Coronary artery (tissue), 2 donors: Measurements from ENCODE around the gene ERMN.
"Not testable (repeated sequence)": the region's sequence is repeated elsewhere in the genome, so short reads cannot be mapped to it uniquely, and the experiment has no call there.

ENCODE experiments used
- DNase-seq: peaks from one replicate; pipeline ENCODE4 v3.0.0-alpha.2; 2017; ENCODE audit warnings: low spot score
- H3K27ac ChIP-seq, 2 donors: fragments of 200-600 bp; sonication (generic); one replicate each; pipeline ENCODE4 v1.5.1; 2016 to 2019
- H3K4me3 ChIP-seq: fragments of 200-600 bp; sonication (generic); 2 replicates; pipeline ENCODE4 v1.5.1; 2016; ENCODE audit warnings: mild to moderate bottlenecking, moderate library complexity
- TF ChIP-seq, protein P1 (sequence below): fragments of 200-600 bp; sonication (generic); IDR thresholded peaks from one replicate; pipeline ENCODE4 v1.5.1; 2019; ENCODE audit warnings: antibody characterized with exemption

Gene ERMN

DNA sequence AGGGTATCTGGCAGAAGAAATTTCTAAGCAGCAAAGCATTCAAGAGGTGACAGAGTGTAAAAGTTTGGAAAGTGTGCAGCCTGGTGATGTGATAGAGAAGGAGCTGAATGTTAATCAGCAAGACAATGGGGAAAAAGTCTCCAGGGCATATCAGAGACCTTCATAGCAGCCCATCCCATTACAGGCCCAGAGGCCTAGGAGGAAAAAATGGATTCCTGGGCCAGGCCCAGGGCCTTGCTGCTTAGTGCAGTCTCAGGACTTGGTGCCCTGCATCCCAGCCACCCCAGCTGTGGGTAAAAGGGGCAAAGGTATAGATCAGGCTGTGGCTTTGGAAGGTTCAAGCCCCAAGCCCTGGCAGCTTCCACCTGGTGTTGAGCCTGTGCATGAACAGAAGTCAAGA lies 35.9 kb upstream of the ERMN start:
- DNase-seq = no peak

DNA sequence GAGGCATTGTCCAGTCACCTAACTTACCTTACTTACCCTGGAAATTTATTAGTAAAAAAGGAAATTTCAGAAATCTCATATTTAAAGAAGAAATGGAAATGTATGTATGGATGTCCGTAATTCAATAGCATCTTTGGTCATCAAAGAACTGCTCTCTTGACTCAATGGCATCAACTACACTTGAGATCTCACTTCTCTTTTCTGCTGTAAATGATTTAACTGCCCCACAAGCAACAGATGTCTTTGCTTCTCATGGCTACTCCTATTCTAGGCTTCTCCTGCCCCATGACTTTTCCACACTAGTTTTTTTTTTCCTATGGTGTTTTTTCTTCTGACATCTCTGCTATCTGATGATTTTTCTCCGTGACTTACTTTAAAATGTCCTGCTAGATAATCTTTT lies 34.0 kb upstream of the ERMN start:
- TF ChIP-seq, protein P1, sequence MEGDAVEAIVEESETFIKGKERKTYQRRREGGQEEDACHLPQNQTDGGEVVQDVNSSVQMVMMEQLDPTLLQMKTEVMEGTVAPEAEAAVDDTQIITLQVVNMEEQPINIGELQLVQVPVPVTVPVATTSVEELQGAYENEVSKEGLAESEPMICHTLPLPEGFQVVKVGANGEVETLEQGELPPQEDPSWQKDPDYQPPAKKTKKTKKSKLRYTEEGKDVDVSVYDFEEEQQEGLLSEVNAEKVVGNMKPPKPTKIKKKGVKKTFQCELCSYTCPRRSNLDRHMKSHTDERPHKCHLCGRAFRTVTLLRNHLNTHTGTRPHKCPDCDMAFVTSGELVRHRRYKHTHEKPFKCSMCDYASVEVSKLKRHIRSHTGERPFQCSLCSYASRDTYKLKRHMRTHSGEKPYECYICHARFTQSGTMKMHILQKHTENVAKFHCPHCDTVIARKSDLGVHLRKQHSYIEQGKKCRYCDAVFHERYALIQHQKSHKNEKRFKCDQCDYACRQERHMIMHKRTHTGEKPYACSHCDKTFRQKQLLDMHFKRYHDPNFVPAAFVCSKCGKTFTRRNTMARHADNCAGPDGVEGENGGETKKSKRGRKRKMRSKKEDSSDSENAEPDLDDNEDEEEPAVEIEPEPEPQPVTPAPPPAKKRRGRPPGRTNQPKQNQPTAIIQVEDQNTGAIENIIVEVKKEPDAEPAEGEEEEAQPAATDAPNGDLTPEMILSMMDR = no peak
- Histone ChIP-seq H3K27ac (no peak overlapping the region), H3K4me3 (no peak overlapping the region)
- DNase-seq = no peak

More for the DNA sequence above, 35.9 kb upstream of the ERMN start:
- no peak overlapping the region for H3K4me3 ChIP-seq
- no peak overlapping the region for H3K27ac ChIP-seq
- TF ChIP-seq, protein P1 = no peak

DNA sequence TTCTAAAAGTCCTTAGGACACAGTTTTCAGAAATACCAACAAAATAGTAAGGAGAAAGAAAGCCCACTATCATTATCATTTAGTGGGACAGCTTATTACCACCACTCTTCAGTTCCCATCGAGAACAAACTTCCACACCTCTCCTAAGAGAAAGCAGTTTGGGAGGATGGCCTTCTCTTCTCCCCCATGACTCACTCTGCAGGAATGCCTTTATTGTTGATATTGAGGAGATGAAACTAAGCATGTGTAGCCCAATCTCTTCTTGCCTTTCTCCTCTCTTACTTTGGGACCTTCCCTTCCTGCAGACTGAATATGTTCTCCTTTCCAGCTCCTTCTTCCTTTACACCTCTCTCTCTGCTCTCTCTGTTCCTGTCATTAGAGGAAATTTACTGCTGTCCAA lies 30.0 kb upstream of the ERMN start:
- DNase-seq = no peak
- H3K4me3 ChIP-seq = no peak overlapping the region
- TF ChIP-seq, protein P1 = no peak
- H3K27ac ChIP-seq = no peak overlapping the region

DNA sequence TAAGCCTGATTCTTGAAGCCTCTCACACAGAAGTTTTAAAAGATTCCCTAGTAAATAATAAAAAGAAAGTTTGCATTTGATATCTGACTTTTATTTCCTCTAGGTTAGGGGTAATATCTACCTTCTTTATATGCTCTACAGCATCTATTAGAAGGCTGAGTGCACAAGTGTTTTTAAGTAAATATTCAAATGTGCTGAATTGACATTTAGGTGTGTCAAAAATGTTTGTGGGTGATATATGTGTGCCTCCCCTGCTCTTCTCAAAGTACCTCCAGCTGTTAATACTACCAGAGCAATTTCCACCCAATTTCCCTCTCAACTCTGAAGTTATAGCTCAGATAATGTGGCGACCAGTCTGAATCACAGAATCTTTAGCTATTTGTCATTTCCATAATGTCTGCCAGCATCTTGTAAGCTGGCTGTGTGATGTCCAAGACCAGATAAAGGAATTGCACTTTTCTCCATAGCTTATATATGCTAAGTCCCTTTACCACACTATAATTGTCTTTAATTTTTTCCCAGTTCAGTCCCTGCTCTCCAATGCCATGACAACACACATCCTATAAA lies 24.4 kb upstream of the ERMN start:
- TF ChIP-seq, protein P1 = no peak
- no peak overlapping the region for H3K4me3 ChIP-seq
- no peak for DNase-seq
- no peak overlapping the region for H3K27ac ChIP-seq

DNA sequence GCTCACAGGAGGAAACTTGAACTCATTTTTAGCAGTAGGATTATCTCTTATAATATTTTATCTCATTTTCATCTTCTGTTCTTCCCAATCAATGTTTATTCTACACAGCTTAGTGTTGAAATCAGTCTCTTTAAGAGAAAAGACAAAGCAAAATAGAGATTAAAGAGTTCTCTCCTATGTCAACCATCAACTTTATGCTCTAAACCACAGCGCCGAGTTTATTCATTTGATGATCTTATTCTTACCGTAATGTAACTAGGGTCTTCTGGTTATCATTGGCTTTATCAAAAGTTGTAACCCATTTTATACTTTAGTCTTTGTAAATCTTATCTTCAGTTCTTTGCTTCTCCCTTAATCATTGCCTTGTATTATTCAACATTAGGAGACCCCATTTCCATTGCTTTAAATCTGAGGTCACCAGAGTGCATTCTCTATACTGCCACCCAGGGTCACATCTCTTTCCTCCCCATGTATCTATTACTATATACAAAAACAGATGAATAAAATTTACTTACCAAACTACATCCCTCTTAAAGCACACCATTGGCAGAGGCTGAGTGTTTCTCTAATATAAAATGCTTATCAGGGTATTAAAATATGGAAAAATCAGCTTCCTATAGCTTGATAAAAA lies 22.8 kb upstream of the ERMN start:
- TF ChIP-seq, protein P1 = no peak
- H3K27ac ChIP-seq = no peak overlapping the region
- H3K4me3 ChIP-seq = no peak overlapping the region
- no peak for DNase-seq

DNA sequence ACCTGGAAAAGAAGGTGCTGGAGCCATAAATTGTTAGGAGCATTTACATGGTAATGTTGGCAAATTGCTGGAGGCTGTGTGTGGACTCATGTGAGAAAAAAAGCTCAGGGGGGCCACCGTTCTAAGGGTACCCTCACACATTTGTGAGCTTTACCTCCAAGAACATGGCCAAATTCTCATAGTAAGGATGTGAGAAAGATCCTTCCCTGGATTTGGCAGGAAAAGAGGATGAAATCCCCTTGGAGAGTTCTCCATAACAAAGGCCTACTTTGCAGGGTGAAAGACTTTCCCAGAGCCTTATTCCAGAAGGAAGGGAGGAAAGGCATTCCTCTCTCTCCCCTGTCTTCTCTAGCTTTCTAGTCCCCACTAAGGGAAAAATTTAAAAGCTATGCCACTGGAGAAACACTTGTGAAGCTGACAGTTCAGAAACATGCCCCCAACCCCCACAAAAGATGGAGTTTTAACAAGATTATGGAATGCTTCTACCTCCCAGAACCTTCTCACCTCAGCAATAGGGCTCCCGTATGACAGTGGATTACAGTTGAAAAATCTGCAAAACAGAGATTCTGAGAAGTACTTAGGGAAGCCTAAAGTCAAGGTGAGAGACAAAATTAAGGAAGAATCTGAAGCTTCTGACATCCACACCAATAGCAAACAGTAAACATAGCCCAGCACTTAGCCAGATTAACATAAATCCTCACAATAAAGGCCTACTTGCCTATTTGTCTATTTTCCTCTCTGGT lies 20.2 kb upstream of the ERMN start:
- DNase-seq = no peak
- Histone ChIP-seq H3K4me3 (no peak overlapping the region), H3K27ac (no peak overlapping the region)
- TF ChIP-seq, protein P1 = no peak

DNA sequence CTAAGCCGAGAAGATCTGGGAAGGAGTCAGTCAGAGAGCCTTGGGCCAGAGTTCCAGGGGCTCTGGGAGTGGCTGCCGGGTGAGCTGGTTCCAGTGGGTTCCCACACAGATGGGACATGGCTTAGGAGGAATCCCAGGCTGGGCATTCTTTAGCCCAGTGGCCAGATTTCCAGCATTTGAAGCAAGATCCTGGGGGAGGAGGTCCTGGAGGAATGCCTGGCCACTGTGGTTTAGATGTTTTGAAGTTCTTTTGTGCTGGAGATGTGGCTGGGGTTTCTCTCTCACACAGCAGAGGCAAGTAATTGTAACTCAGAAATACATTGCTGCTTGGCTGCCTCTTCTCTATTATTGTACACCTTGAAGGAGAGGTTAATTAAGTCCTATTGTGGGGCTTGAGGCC lies 15.8 kb upstream of the ERMN start:
- H3K4me3 ChIP-seq, DNase-seq, H3K27ac ChIP-seq: not testable (repeated sequence)
